Panc1 (cell line): Measurements from ENCODE around the gene RBFOX1.

ENCODE experiments used
- POLR2AphosphoS5 ChIP-seq: IDR thresholded peaks from 2 replicates; pipeline ENCODE4 v1.6.1; 2012; ENCODE audit warnings: mild to moderate bottlenecking, low read depth, low read length, moderate library complexity
- SIN3A ChIP-seq: IDR thresholded peaks from 2 replicates; pipeline ENCODE4 v1.6.1; 2012; ENCODE audit warnings: low read depth, mild to moderate bottlenecking, low read length, moderate library complexity, borderline replicate concordance; ENCODE audit not compliant: insufficient read depth
- TCF7L2 ChIP-seq: IDR thresholded peaks from 2 replicates; pipeline ENCODE4 v1.6.1; 2011; ENCODE audit warnings: mild to moderate bottlenecking, low read depth, low read length, inconsistent platforms
- TF ChIP-seq, protein P1 (sequence below): fragments of 450-650 bp; IDR thresholded peaks from 2 replicates; pipeline ENCODE4 v1.5.1; 2017; ENCODE audit warnings: mild to moderate bottlenecking
- TF ChIP-seq, protein P2 (sequence below), 2 experiments: IDR thresholded peaks; 2 replicates each; pipeline ENCODE4 v1.6.1; 2011 to 2012; ENCODE audit warnings: low read depth in 2 of 2, control low read depth in 1 of 2, low read length in 1 of 2, mild to moderate bottlenecking in 1 of 2, moderate library complexity in 1 of 2; ENCODE audit not compliant: insufficient read depth in 1 of 2

DNA sequence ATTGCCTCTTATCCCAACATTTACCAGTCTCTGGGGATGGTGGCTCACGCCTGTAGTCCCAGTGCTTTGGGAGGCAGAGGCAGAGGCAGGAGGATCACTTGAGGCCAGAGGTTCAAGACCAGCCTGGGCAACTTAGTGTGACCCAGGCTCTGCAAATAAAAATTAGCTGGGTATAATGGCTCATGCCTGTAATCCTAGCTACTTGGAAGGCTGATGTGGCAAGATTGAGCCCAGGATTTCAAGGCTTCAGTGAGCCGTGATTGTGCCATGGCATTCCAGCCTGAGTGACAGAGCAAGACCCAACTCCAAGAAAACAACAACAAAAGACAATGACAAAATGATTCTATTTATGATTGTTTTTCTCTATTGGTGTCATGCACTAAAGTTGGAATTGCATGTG lies 244.9 kb downstream of the RBFOX1 start:
- TF ChIP-seq, protein P1, sequence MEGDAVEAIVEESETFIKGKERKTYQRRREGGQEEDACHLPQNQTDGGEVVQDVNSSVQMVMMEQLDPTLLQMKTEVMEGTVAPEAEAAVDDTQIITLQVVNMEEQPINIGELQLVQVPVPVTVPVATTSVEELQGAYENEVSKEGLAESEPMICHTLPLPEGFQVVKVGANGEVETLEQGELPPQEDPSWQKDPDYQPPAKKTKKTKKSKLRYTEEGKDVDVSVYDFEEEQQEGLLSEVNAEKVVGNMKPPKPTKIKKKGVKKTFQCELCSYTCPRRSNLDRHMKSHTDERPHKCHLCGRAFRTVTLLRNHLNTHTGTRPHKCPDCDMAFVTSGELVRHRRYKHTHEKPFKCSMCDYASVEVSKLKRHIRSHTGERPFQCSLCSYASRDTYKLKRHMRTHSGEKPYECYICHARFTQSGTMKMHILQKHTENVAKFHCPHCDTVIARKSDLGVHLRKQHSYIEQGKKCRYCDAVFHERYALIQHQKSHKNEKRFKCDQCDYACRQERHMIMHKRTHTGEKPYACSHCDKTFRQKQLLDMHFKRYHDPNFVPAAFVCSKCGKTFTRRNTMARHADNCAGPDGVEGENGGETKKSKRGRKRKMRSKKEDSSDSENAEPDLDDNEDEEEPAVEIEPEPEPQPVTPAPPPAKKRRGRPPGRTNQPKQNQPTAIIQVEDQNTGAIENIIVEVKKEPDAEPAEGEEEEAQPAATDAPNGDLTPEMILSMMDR = no peak
- no peak for TF ChIP-seq POLR2AphosphoS5
- TF ChIP-seq SIN3A = no peak
- TF ChIP-seq, protein P2, sequence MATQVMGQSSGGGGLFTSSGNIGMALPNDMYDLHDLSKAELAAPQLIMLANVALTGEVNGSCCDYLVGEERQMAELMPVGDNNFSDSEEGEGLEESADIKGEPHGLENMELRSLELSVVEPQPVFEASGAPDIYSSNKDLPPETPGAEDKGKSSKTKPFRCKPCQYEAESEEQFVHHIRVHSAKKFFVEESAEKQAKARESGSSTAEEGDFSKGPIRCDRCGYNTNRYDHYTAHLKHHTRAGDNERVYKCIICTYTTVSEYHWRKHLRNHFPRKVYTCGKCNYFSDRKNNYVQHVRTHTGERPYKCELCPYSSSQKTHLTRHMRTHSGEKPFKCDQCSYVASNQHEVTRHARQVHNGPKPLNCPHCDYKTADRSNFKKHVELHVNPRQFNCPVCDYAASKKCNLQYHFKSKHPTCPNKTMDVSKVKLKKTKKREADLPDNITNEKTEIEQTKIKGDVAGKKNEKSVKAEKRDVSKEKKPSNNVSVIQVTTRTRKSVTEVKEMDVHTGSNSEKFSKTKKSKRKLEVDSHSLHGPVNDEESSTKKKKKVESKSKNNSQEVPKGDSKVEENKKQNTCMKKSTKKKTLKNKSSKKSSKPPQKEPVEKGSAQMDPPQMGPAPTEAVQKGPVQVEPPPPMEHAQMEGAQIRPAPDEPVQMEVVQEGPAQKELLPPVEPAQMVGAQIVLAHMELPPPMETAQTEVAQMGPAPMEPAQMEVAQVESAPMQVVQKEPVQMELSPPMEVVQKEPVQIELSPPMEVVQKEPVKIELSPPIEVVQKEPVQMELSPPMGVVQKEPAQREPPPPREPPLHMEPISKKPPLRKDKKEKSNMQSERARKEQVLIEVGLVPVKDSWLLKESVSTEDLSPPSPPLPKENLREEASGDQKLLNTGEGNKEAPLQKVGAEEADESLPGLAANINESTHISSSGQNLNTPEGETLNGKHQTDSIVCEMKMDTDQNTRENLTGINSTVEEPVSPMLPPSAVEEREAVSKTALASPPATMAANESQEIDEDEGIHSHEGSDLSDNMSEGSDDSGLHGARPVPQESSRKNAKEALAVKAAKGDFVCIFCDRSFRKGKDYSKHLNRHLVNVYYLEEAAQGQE (IDR thresholded peaks at IDR 0.05; ENCODE audit: insufficient read depth in 1 of 2, low read depth in 2 of 2, low read length in 1 of 2) = no peak
- no peak for TF ChIP-seq TCF7L2
